AG10803 (cell line): Measurements from ENCODE around the gene ARHGEF16.
A peak's percentile ranks its signal among the peaks of the same experiment; 100 is the strongest.

Experiments
- DNase-seq: peaks from one replicate; pipeline ENCODE4 v3.0.0; 2010; ENCODE audit warnings: low read depth
- H3K4me3 ChIP-seq: 2 replicates; pipeline ENCODE4 v1.5.1; 2011; ENCODE audit warnings: mild to moderate bottlenecking, low read length, control low read depth
- TF ChIP-seq, protein P1 (sequence below): conservative IDR thresholded peaks from 2 replicates; pipeline ENCODE4 v1.5.1; 2011; ENCODE audit warnings: mild to moderate bottlenecking, low read length, control low read depth, inconsistent platforms

ARHGEF16 gene

DNA sequence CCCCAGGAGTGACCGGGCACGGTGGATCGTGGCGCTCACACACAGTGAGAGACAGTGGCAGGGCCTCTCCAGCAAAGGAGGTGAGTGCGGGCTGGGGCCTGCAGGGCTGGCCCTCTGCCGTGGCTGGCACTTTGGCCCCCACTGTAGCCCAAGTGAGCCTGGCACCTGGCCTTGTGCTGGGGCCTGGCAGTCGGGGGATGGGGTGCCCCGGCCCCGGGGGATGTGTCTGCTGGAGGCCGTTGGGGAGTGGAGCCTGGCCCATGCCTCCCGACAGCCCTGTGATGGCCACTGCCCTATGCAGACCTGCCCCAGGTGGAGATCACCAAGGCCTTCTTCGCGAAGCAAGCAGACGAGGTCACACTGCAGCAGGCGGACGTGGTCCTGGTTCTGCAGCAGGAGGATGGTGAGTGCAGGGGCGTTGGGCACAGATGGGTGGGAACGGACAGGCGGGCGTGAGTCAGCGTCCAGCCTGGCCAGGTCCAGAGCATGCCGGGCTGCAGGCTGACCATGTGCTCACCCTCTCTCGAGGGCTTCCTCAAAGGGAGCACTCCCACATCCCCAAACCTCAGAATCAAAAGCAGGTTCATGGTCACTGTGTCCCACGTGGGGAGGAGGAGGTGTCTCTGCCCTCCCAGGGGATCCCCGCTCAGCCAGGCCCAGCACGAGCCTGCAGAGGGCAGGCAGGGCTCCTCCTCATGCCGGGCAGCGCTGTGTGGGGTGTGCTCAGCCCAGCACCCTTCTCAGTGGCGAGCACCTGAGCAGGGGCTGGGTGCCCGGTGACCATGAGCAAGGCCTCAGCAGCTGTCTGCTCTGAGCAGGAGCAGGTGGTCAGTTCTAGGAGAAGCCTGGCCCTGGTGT is 25.3 kb downstream of the ARHGEF16 start:
- TF ChIP-seq, protein P1, sequence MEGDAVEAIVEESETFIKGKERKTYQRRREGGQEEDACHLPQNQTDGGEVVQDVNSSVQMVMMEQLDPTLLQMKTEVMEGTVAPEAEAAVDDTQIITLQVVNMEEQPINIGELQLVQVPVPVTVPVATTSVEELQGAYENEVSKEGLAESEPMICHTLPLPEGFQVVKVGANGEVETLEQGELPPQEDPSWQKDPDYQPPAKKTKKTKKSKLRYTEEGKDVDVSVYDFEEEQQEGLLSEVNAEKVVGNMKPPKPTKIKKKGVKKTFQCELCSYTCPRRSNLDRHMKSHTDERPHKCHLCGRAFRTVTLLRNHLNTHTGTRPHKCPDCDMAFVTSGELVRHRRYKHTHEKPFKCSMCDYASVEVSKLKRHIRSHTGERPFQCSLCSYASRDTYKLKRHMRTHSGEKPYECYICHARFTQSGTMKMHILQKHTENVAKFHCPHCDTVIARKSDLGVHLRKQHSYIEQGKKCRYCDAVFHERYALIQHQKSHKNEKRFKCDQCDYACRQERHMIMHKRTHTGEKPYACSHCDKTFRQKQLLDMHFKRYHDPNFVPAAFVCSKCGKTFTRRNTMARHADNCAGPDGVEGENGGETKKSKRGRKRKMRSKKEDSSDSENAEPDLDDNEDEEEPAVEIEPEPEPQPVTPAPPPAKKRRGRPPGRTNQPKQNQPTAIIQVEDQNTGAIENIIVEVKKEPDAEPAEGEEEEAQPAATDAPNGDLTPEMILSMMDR: no peak
- H3K4me3 ChIP-seq: no peak overlapping the region
- no peak for DNase-seq

DNA sequence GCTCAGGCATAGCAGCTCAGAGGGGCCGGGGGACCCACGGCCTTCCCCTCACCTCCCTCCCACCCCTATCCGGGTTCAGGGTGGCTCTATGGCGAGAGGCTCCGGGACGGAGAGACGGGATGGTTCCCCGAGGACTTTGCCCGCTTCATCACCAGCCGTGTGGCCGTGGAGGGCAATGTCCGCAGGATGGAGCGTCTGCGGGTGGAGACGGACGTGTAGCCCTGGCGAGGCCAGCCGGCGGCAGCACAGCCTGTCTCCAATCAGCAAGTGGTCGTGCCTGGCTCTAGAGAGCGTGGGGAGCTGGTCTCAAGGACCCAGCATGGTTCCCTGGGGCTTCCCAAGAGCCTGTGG is 25.9 kb downstream of the ARHGEF16 start:
- DNase-seq: no peak
- TF ChIP-seq, protein P1: no peak
- H3K4me3 ChIP-seq: no peak overlapping the region

DNA sequence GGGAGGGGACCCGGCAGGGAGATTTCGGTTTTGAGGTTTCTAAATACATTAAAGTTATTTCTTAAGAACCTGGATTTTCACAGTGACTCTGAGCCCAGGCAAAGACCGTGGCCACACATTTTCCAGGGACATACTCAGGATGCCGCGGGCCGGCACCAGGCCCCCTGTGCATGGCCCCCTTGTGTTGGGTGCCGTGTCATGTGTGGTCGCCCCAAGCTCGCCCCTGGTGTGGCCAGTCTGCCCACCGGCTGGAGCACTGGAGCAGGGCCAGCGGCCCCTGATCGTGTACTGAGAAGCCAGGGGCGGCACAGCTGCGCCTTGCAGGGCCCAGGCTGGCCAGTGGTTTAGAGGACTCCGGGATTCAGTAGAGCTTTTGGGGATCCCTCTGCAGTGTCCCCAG is 26.6 kb downstream of the ARHGEF16 start:
- DNase-seq: no peak
- TF ChIP-seq, protein P1: no peak
- H3K4me3 ChIP-seq: no peak overlapping the region

DNA sequence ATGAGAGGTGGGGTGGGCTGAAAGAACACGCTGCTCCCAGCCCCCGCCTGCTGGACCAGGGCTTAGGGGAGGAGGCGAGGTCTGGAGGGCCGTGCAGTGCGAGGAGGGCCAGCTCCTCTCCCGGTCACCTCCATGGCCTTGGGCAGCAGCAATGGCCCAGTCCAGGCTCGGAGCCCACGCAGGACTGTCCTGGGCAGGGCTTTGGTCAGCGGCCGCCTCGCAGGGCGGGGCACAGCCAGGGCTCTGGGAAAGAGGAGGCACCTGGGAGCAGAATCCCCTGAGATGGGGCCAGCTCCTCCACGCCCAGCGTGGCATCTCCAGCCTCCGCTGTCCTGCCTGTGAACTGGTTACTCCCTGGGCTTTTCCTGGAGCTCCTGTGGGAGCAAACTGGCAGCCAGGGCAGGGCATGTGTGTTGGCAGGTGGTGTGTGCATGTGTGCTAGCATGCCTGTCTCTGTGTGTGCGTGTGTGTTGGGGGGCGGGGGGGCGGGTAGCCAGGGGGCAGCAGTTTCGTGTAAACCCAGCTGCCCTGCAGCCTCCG is 27.4 kb downstream of the ARHGEF16 start:
- H3K4me3 ChIP-seq: no peak overlapping the region
- DNase-seq: no peak
- TF ChIP-seq, protein P1: no peak

DNA sequence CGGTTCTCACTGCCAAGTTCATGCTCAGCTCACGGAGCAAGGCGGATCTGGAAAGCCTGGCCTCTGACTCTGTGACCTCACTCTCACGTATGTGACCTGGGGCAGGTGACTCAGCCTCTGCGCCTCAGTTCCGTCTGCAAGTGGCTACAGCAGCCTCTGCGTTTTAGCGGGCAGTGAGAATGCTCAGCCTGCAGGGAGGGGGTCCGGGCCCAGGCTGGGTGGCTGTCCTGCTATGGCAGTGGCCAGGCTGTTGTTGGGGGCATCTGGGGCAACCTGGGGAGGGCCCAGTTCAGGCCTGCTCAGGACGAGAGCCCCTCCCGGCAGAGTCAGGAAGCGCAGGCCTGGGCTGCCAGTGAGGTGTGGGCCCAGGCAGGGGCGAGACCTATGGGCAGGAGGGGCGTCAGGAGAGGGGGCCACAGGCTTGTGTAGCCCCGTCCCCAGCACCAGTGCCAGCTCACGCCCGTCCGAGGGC is 27.9 kb downstream of the ARHGEF16 start:
- TF ChIP-seq, protein P1: peak; percentile 28; the same call in 1 of the 2 replicates
- peak; percentile 13 for DNase-seq
- no peak overlapping the region for H3K4me3 ChIP-seq

DNA sequence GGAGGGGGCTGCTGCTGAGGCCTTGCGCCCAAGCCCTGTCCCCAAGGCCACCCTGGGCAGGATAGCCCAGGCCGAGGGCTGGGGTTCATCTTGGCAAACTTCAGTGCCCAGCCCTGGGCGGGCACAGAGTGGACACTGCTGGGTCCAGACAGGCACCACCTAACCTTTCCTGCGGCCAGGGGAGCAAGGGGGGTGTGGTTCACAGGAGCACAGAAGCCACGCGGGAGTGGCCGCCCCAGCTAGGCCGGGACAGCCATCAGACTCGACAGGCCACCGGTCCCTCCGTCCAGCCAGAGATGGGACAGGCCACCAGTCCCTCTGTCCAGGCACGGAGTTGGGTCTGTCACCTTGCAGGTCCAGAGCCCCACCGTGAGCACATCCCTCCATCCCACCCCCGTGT is 28.9 kb downstream of the ARHGEF16 start:
- no peak overlapping the region for H3K4me3 ChIP-seq
- TF ChIP-seq, protein P1: no peak
- no peak for DNase-seq
